ENCODE results near the gene DUSP9. TPM values are rescaled to one million over a fixed set of nuclear protein-coding genes. Genes with fewer than 3 reads are reported as not detected.
A peak's percentile ranks its signal among the peaks of the same experiment; 100 is the strongest.

The DUSP9 gene
- total RNA-seq, 1 experiment from 2014 or later = 2.4 TPM

GRCh38 chrX:153641627-153642026 lies 5.4 kb upstream of the DUSP9 start:
- peaks cover 2% of the 10 kb centered on the region for H4K20me1 ChIP-seq (ENCODE audit: control insufficient read depth, insufficient read depth, insufficient read length)
- H3K9me3 ChIP-seq (ENCODE audit: control insufficient read depth, low read depth, low read length) = peaks cover 36% of the 10 kb centered on the region
- Mint-ChIP-seq H3K4me3 (peak overlapping the region; percentile 1 to 66; a peak in 4 of 5 replicates), H3K9me3 (peaks cover 44 to 76% of the 10 kb centered on the region in 2 experiments), H3K36me3 (ENCODE audit: insufficient read depth in 1 of 3, low read depth in 3 of 3) (peaks cover 0 to 7% (median 2%) of the 10 kb centered on the region in 3 experiments; a peak in 3 of 7 replicates), H3K4me1 (peaks cover 8 to 12% of the 10 kb centered on the region in 2 experiments), H3K27ac (no peak overlapping the region; a peak in 1 of 7 replicates), H3K27me3 (ENCODE audit: low read depth) (peaks cover 70% of the 10 kb centered on the region)
- no peak overlapping the region for H4K5ac ChIP-seq (ENCODE audit: insufficient read length, low read depth, low read length)
- no peak overlapping the region for H2AK5ac ChIP-seq (ENCODE audit: insufficient read length, low read length)
- no peak overlapping the region for H2AFZ ChIP-seq (ENCODE audit: low read length)
- DNase-seq = peak; percentile 30
- no peak overlapping the region for H2BK12ac ChIP-seq (ENCODE audit: insufficient read length, low read depth, low read length)
- H4K91ac ChIP-seq (ENCODE audit: insufficient read length, low read depth, low read length) = no peak overlapping the region
- WGBS (ENCODE audit: extremely low coverage, insufficient read length, low lambda C conversion rate) = no CpG with 5 or more reads among the region's 8 CpGs
- H3K27me3 ChIP-seq (ENCODE audit: insufficient read depth, low read length) = peaks cover 41% of the 10 kb centered on the region
- H2BK120ac ChIP-seq (ENCODE audit: low read depth, low read length, poor library complexity, severe bottlenecking) = no peak overlapping the region
- H3K79me2 ChIP-seq (ENCODE audit: insufficient read depth, low read length) = no peaks in the 10 kb centered on the region
- no peak overlapping the region for H3K23ac ChIP-seq (ENCODE audit: insufficient read length, low read depth, low read length)
- no peak overlapping the region for H4K8ac ChIP-seq (replicated peaks; ENCODE audit: insufficient read length, low read depth, low read length)
- no peaks in the 10 kb centered on the region for H3K79me1 ChIP-seq (ENCODE audit: insufficient read depth, low read depth, low read length, poor library complexity, severe bottlenecking)
- peak overlapping the region; percentile 42 for H3K4me2 ChIP-seq (ENCODE audit: insufficient read depth, insufficient read length, low read length)
- H3T11ph ChIP-seq (ENCODE audit: low read length) = no peak overlapping the region
- no peak overlapping the region for H3K14ac ChIP-seq (ENCODE audit: insufficient read depth, low read length)
- H3K27ac ChIP-seq (ENCODE audit: insufficient read length, low read depth, low read length) = no peak overlapping the region
- no peak overlapping the region for H3K56ac ChIP-seq (ENCODE audit: insufficient read length, low read depth, low read length)
- H2BK20ac ChIP-seq (ENCODE audit: low read depth, low read length, poor library complexity, severe bottlenecking) = no peak overlapping the region
- H3K9ac ChIP-seq (ENCODE audit: extremely low read depth, insufficient read length, low read length) = no peak overlapping the region
- no peak for TF ChIP-seq CTCF (conservative IDR thresholded peaks at IDR 0.05)
- no peak overlapping the region for H3K4ac ChIP-seq (ENCODE audit: low read depth, low read length)
- H3K18ac ChIP-seq (ENCODE audit: insufficient read length, low read depth, low read length) = no peak overlapping the region
- H2BK5ac ChIP-seq (ENCODE audit: insufficient read length, low read length) = no peak overlapping the region
- no peak overlapping the region for H2BK15ac ChIP-seq (ENCODE audit: low read depth, low read length)
- H3K23me2 ChIP-seq (ENCODE audit: insufficient read length, low read depth, low read length, poor library complexity, severe bottlenecking) = peaks cover 11% of the 10 kb centered on the region
- H3K4me1 ChIP-seq (ENCODE audit: insufficient read depth, low read length) = no peaks in the 10 kb centered on the region; the same call in 1 of the 2 replicates
